GM19035 (cell line): ENCODE results near the gene DAB1.

Source experiments
- ATAC-seq: cut with Tn5 transposase; IDR thresholded peaks from one replicate; pipeline ENCODE4 v1.9.1; 2021; ENCODE audit not compliant: unreplicated experiment

Gene DAB1

GRCh38 chr1:57179001-57179400 is 244.9 kb downstream of the DAB1 start:
- ATAC-seq = no peak

- no peak for ATAC-seq
Measured at GRCh38 chr1:57175506-57175905, 248.4 kb downstream of the DAB1 start.

- no peak for ATAC-seq
Measured at GRCh38 chr1:57172040-57172439, 251.8 kb downstream of the DAB1 start.

- ATAC-seq = no peak
Measured at GRCh38 chr1:57167997-57168396, 255.9 kb downstream of the DAB1 start.

- ATAC-seq = no peak
Measured at GRCh38 chr1:57165546-57165945, 258.3 kb downstream of the DAB1 start.

GRCh38 chr1:57164584-57164983 is 259.3 kb downstream of the DAB1 start:
- ATAC-seq = no peak

GRCh38 chr1:57163789-57164188 is 260.1 kb downstream of the DAB1 start:
- no peak for ATAC-seq

- ATAC-seq = no peak
Measured at GRCh38 chr1:57163325-57163724, 260.5 kb downstream of the DAB1 start.

- no peak for ATAC-seq
Measured at GRCh38 chr1:57162607-57163261, 261.1 kb downstream of the DAB1 start.

GRCh38 chr1:57160594-57160993 is 263.3 kb downstream of the DAB1 start:
- ATAC-seq = no peak

GRCh38 chr1:57158604-57158998 is 265.3 kb downstream of the DAB1 start:
- no peak for ATAC-seq

GRCh38 chr1:57157818-57158603 is 265.8 kb downstream of the DAB1 start:
- no peak for ATAC-seq

- ATAC-seq = no peak
Measured at GRCh38 chr1:57156907-57157306, 267.0 kb downstream of the DAB1 start.

GRCh38 chr1:57146100-57146499 is 277.8 kb downstream of the DAB1 start:
- ATAC-seq = no peak

GRCh38 chr1:57142999-57143398 is 280.9 kb downstream of the DAB1 start:
- ATAC-seq = no peak

- no peak for ATAC-seq
Measured at GRCh38 chr1:57142169-57142568, 281.7 kb downstream of the DAB1 start.

- no peak for ATAC-seq
Measured at GRCh38 chr1:57138432-57139078, 285.3 kb downstream of the DAB1 start.

GRCh38 chr1:57137980-57138379 is 285.9 kb downstream of the DAB1 start:
- ATAC-seq = no peak

GRCh38 chr1:57134803-57135202 is 289.1 kb downstream of the DAB1 start:
- no peak for ATAC-seq

- ATAC-seq = no peak
Measured at GRCh38 chr1:57133686-57134085, 290.2 kb downstream of the DAB1 start.

- no peak for ATAC-seq
Measured at GRCh38 chr1:57132993-57133622, 290.8 kb downstream of the DAB1 start.
